Psoas muscle (tissue), 8 donors: ENCODE measurements around the gene CUL1. TPM values are rescaled to one million over a fixed set of nuclear protein-coding genes. Genes with fewer than 3 reads are reported as not detected.

ENCODE experiments used
- ATAC-seq, 4 donors: fragments of 200-7000 bp; cut with Tn5 transposase; one replicate each; pipeline ENCODE4 v1.9.1; 2020; ENCODE audit warnings: moderate library complexity in 3 of 4, mild to moderate bottlenecking in 2 of 4
- DNase-seq, 2 donors: peaks; one replicate each; pipeline ENCODE4 v3.0.0-alpha.2; 2020
- H3K27ac ChIP-seq: fragments of 200-600 bp; one replicate; pipeline ENCODE4 v1.8.0; 2022
- H3K27me3 ChIP-seq, 3 donors: fragments of 200-600 bp in 1 of 3; one replicate each; pipeline versions ENCODE4 v1.6.1 to v1.8.0; 2013 to 2022; ENCODE audit warnings: low read length in 2 of 3, mild to moderate bottlenecking in 2 of 3, moderate library complexity in 1 of 3; ENCODE audit not compliant: insufficient read depth in 3 of 3
- H3K36me3 ChIP-seq, 2 donors: fragments of 200-600 bp in 1 of 2; one replicate each; pipeline versions ENCODE4 v1.6.1 to v1.8.0; 2013 to 2022; ENCODE audit warnings: low read depth in 1 of 2, mild to moderate bottlenecking in 1 of 2, moderate library complexity in 1 of 2; ENCODE audit not compliant: insufficient read depth in 1 of 2
- H3K4me1 ChIP-seq: fragments of 200-600 bp; one replicate; pipeline ENCODE4 v1.8.0; 2022
- H3K4me3 ChIP-seq: fragments of 200-600 bp; one replicate; pipeline ENCODE4 v1.8.0; 2022; ENCODE audit warnings: mild to moderate bottlenecking
- H3K9me3 ChIP-seq: fragments of 200-600 bp; one replicate; pipeline ENCODE4 v1.8.0; 2022
- WGBS, 3 donors: extraction: QIAGEN DNeasy Blood & Tissue Kit; methylation state at CpG; one replicate each; pipeline versions ENCODE4 v1.1.6 to v1.1.7; 2013; 5-methylcytosine and 5-hydroxymethylcytosine counted together
- intact Hi-C, 2 donors: fragments of 100-400 bp; cut with DNase I; formaldehyde crosslinking; loops; one replicate each; pipeline versions ENCODE4 v1.11.0 to v1.14.2; 2022
- polyA plus RNA-seq, 3 donors: library from polyadenylated mRNA; stranded (reverse); fragments of 200-250 nt; gene quantifications; one replicate each; pipeline ENCODE4 v1.2.3, GENCODE V29; 2013
- total RNA-seq, 4 donors: library from RNA; stranded (reverse); fragmentation: NEBNext Ultra II Directional in 2 of 4; extraction: Animal tissue kit (Norgen Biotek cat#: 25700) in 2 of 4; gene quantifications; one replicate each; pipeline versions ENCODE4 v1.2.1 to v1.2.4, GENCODE V29; 2021 to 2023
- TF ChIP-seq, protein P1 (sequence below): fragments of 200-600 bp; IDR thresholded peaks from one replicate; pipeline ENCODE4 v1.8.0; 2022; ENCODE audit warnings: antibody characterized with exemption
- donor health status: healthy with polysubstance abuse.
- donor health status: DM: no; HTN: no; CAD: no; lungs with moderate emphysema.
- donor health status: Bipolar disorder and iron deficiency.
- donor health status: healthy.
- donor health status: DM: yes; HTN: yes; CAD: no.
- donor health status: DM: no; HTN: no; CAD: no.
- donor health status: DM: no; HTN: no; CAD: no.
- donor health status: DM: yes; HTN: yes; CAD: no.

The CUL1 gene
- total and polyA plus RNA-seq, 7 donors: 65.1 to 149 (median 86.5) TPM

DNA sequence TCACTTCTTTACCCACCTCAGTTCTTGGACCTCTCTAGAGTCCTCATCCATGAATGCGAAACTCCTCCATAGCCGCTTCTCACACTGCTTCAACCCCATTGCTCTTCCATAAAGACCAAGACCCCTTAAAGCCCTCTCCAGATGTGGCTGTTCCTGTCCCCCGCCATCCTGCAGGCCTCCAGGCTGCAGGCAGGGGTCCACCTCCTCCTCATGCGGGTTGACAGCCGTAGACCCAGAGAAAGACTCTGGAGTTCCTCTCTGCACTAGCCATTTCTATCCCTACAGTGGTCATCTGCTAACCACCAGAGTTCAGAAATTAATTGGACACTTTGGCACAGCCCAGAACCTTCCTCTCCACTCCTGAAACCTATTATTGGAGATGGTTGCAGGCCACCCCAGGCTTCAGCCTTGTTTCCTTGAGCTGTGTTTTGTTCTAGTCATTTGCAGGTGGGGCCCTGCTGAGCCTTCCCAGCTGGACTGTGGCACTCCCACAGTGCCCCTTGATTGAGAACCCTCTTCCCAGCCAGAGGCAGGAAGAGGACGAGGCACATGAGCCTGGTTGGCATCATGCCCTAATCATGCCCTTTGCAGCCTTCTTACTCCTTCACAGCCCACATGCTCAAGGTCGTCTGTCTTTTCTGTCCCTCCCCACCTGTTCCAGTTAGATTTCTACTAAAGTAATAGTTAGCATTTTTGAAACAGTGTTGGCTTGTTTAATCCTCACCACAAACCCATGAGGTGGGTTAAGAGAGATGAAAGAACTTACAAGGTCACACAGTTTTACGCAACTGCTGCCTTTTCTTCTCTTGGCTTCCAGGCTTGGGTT is 23.9 kb downstream of the CUL1 start:
- peak in 3 of 4 donors; percentile 62 to 66 (median 62) for ATAC-seq
- DNase-seq: no peak
- no peak overlapping the region for H3K4me3 ChIP-seq
- TF ChIP-seq, protein P1, sequence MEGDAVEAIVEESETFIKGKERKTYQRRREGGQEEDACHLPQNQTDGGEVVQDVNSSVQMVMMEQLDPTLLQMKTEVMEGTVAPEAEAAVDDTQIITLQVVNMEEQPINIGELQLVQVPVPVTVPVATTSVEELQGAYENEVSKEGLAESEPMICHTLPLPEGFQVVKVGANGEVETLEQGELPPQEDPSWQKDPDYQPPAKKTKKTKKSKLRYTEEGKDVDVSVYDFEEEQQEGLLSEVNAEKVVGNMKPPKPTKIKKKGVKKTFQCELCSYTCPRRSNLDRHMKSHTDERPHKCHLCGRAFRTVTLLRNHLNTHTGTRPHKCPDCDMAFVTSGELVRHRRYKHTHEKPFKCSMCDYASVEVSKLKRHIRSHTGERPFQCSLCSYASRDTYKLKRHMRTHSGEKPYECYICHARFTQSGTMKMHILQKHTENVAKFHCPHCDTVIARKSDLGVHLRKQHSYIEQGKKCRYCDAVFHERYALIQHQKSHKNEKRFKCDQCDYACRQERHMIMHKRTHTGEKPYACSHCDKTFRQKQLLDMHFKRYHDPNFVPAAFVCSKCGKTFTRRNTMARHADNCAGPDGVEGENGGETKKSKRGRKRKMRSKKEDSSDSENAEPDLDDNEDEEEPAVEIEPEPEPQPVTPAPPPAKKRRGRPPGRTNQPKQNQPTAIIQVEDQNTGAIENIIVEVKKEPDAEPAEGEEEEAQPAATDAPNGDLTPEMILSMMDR: no peak
- H3K27me3 ChIP-seq: no peaks in the 10 kb centered on the region
- intact Hi-C loops: no loop called here
- H3K27ac ChIP-seq: no peak overlapping the region
- no peaks in the 10 kb centered on the region for H3K9me3 ChIP-seq
- H3K4me1 ChIP-seq: peaks cover 84% of the 10 kb centered on the region
- H3K36me3 ChIP-seq: no peaks in the 10 kb centered on the region
- WGBS, 3 donors: 75 to 77% (median 77%) methylated on average over 8 of the region's 8 CpGs

DNA sequence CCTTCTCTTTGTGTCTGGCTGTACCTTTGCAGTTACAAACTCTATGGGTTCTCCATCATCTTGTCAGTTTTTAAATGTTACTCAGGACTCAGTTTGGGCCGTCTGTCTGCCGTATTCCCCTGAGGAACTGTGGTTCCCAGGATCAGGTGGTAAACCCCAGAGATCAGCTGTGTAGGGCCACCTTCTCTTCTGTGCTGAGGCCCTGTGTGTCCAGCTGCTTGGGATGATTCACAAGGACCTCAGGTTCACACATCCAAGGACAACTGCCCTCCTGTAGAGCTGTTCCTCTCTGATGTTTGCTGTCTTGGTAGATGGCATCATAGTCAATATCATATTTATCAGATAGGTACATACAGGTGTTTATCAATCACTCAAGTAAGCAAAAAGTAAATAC is 24.5 kb downstream of the CUL1 start:
- TF ChIP-seq, protein P1: no peak
- Histone ChIP-seq H3K4me3 (no peak overlapping the region), H3K9me3 (no peaks in the 10 kb centered on the region), H3K4me1 (peaks cover 83% of the 10 kb centered on the region), H3K27ac (no peak overlapping the region), H3K27me3 (no peaks in the 10 kb centered on the region), H3K36me3 (no peaks in the 10 kb centered on the region)
- intact Hi-C loops: no loop called here
- WGBS, 3 donors: 61 to 86% (median 62%) methylated on average over 2 of the region's 2 CpGs
- ATAC-seq: peak in 3 of 4 donors; percentile 42 to 63 (median 61)
- DNase-seq: no peak

DNA sequence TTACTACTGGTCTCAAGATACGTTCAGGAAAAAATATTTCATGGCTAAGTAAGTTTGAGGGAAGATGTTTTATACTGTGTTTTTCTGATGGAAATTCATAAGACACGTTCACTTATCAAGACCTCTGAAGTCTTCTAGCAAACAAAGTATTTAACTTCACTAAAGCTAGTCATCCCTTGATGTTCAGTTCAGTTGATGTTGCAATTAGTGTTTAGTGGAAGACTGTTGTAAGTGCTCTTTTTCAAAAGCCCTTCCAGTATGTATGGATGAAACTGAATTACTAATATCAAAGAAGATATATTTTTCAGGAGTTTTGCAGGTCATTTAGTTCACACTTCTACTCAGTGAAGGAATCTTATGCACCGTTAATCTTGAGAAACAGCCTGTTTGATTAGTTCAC is 25.1 kb downstream of the CUL1 start:
- no peak overlapping the region for H3K27ac ChIP-seq
- 64 to 78% (median 67%) methylated on average over 3 of the region's 3 CpGs for WGBS, 3 donors
- peaks cover 80% of the 10 kb centered on the region for H3K4me1 ChIP-seq
- no peaks in the 10 kb centered on the region for H3K27me3 ChIP-seq
- DNase-seq (no peak), ATAC-seq (peak in 2 of 4 donors; percentile 34 to 39)
- no peak overlapping the region for H3K4me3 ChIP-seq
- TF ChIP-seq, protein P1: no peak
- no peaks in the 10 kb centered on the region for H3K9me3 ChIP-seq
- no peaks in the 10 kb centered on the region for H3K36me3 ChIP-seq
- intact Hi-C loops: no loop called here

DNA sequence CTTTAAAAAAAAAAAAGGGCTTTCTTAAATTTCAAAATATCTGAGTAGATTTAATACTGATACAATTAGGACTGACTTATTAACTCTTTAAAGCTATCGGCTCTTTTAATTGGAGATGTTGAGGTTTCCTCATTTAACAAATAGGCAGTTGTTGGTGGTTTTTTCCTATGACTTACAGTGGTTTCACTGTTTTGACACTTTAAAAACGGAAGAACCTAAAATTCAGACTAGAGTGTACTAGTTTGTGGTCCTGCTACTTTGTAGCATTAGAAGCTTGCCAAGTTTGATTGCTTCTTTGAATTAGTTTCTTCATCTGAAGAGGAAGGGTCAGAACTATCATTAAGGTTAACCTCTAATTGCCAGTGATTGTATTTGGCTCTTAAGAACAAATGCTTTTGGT is 27.7 kb downstream of the CUL1 start:
- Histone ChIP-seq H3K4me3 (no peak overlapping the region), H3K36me3 (peaks cover 0 to 17% of the 10 kb centered on the region in 2 donors), H3K27ac (no peak overlapping the region), H3K4me1 (peaks cover 68% of the 10 kb centered on the region), H3K9me3 (no peaks in the 10 kb centered on the region), H3K27me3 (no peaks in the 10 kb centered on the region)
- 74 to 90% (median 86%) methylated on average over 2 of the region's 2 CpGs for WGBS, 3 donors
- intact Hi-C loops: no loop called here
- no peak for DNase-seq
- TF ChIP-seq, protein P1: no peak
- ATAC-seq: no peak
